ENCODE measurements around the gene EME2. TPM values are rescaled to one million over a fixed set of nuclear protein-coding genes. Genes with fewer than 3 reads are reported as not detected.

Gene EME2
- polyA plus RNA-seq, 1 donor from 2014 or later, result 21.2 TPM

GRCh38 chr16:1800701-1801100 lies 28.1 kb downstream of the EME2 start:
- Histone ChIP-seq H3K9me2 (ENCODE audit: insufficient read depth, low read length) (no peaks in the 10 kb centered on the region), H3K27me3 (ENCODE audit: insufficient read depth, low read depth, low read length) (no peaks in the 10 kb centered on the region), H3F3A (ENCODE audit: insufficient read depth, low read length, poor library complexity, severe bottlenecking) (no peaks in the 10 kb centered on the region), H3K4me2 (ENCODE audit: low read length) (no peak overlapping the region), H3K9ac (ENCODE audit: low read length) (no peak overlapping the region), H3K27ac (ENCODE audit: low read length) (no peak overlapping the region), H3K79me2 (replicated peaks; ENCODE audit: insufficient read depth, low read length) (no peaks in the 10 kb centered on the region), H3K4me3 (ENCODE audit: low read length) (no peak overlapping the region), H4K20me1 (ENCODE audit: insufficient read depth) (no peaks in the 10 kb centered on the region), H3K36me3 (ENCODE audit: insufficient read depth, low read length) (no peaks in the 10 kb centered on the region), H2AFZ (ENCODE audit: low read depth, low read length) (no peak overlapping the region), H3K9me3 (ENCODE audit: low read length) (no peaks in the 10 kb centered on the region)
- TF ChIP-seq RAD21 (conservative IDR thresholded peaks at IDR 0.05), result no peak
- TF ChIP-seq EZH2 (IDR thresholded peaks at IDR 0.05; ENCODE audit: borderline replicate concordance, insufficient read depth, low read length, poor library complexity, severe bottlenecking), result no peak

- Histone ChIP-seq H3K9me3 (ENCODE audit: low read length) (no peaks in the 10 kb centered on the region), H3K4me2 (ENCODE audit: low read length) (no peak overlapping the region), H3F3A (ENCODE audit: insufficient read depth, low read length, poor library complexity, severe bottlenecking) (no peaks in the 10 kb centered on the region), H3K9me2 (ENCODE audit: insufficient read depth, low read length) (no peaks in the 10 kb centered on the region), H3K9ac (ENCODE audit: low read length) (no peak overlapping the region), H2AFZ (ENCODE audit: low read depth, low read length) (no peak overlapping the region), H4K20me1 (ENCODE audit: insufficient read depth) (no peaks in the 10 kb centered on the region), H3K36me3 (ENCODE audit: insufficient read depth, low read length) (no peaks in the 10 kb centered on the region), H3K27ac (ENCODE audit: low read length) (no peak overlapping the region), H3K27me3 (ENCODE audit: insufficient read depth, low read depth, low read length) (no peaks in the 10 kb centered on the region), H3K79me2 (replicated peaks; ENCODE audit: insufficient read depth, low read length) (no peaks in the 10 kb centered on the region), H3K4me3 (ENCODE audit: low read length) (no peak overlapping the region)
- TF ChIP-seq EZH2 (IDR thresholded peaks at IDR 0.05; ENCODE audit: borderline replicate concordance, insufficient read depth, low read length, poor library complexity, severe bottlenecking), result no peak
- no peak for TF ChIP-seq MXI1 (conservative IDR thresholded peaks at IDR 0.05; ENCODE audit: poor library complexity, severe bottlenecking)
- no peak for TF ChIP-seq EP300 (conservative IDR thresholded peaks at IDR 0.05; ENCODE audit: poor library complexity, severe bottlenecking)
These were observed 35.0 kb downstream of the EME2 start for GRCh38 chr16:1807626-1808025.

GRCh38 chr16:1808691-1809090 lies 36.1 kb downstream of the EME2 start:
- TF ChIP-seq EP300 (conservative IDR thresholded peaks at IDR 0.05; ENCODE audit: poor library complexity, severe bottlenecking) (no peak), SMC3 (conservative IDR thresholded peaks at IDR 0.05; ENCODE audit: poor library complexity) (no peak), REST (IDR thresholded peaks at IDR 0.05; ENCODE audit: borderline replicate concordance) (no peak)
- H3K27ac ChIP-seq (ENCODE audit: low read length), result no peak overlapping the region
- no peak overlapping the region for H2AFZ ChIP-seq (ENCODE audit: low read depth, low read length)
- no peaks in the 10 kb centered on the region for H3K79me2 ChIP-seq (replicated peaks; ENCODE audit: insufficient read depth, low read length)
- H3K9me2 ChIP-seq (ENCODE audit: insufficient read depth, low read length), result no peaks in the 10 kb centered on the region
- no peaks in the 10 kb centered on the region for H3K9me3 ChIP-seq (ENCODE audit: low read length)
- H4K20me1 ChIP-seq (ENCODE audit: insufficient read depth), result no peaks in the 10 kb centered on the region
- no peak overlapping the region for H3K4me3 ChIP-seq (ENCODE audit: low read length)
- H3K4me2 ChIP-seq (ENCODE audit: low read length), result no peak overlapping the region
- no peaks in the 10 kb centered on the region for H3K27me3 ChIP-seq (ENCODE audit: insufficient read depth, low read depth, low read length)
- no peaks in the 10 kb centered on the region for H3K36me3 ChIP-seq (ENCODE audit: insufficient read depth, low read length)
- no peaks in the 10 kb centered on the region for H3F3A ChIP-seq (ENCODE audit: insufficient read depth, low read length, poor library complexity, severe bottlenecking)
- no peak overlapping the region for H3K9ac ChIP-seq (ENCODE audit: low read length)
